MM.1S (cell line): ENCODE results near the gene ZFP2.

Experiments used
- EZH2 ChIP-seq: fragments of 300-600 bp; sonication (generic); optimal IDR thresholded peaks from 2 replicates; pipeline ENCODE3; 2017; ENCODE audit warnings: low read depth, mild to moderate bottlenecking, antibody characterized with exemption, low read length, mixed read lengths
- TF ChIP-seq, protein P1 (sequence below): fragments of 300-600 bp; sonication (generic); IDR thresholded peaks from 2 replicates; pipeline ENCODE4 v1.5.1; 2016; ENCODE audit warnings: antibody characterized with exemption, low read length, mixed read lengths

DNA sequence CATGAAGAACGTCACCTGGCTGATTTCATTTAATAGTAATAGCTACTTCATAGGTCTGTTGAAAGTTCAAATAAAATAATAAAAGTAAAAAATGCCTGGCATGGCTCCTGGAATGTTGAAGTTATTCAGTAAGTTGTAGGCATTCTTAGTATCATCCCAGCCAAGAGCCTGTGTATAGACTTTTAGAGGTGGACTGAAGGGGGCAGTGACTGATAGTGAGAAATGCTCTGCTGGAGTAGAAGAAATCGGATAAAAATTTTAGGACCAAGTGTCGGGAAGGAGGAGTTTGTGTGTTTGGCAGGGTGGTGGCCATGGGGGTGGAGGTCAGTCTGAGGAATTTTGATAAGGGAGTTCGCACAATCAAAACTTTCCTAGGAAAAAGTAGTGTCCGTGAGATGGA is 3.6 kb downstream of the ZFP2 start:
- TF ChIP-seq, protein P1, sequence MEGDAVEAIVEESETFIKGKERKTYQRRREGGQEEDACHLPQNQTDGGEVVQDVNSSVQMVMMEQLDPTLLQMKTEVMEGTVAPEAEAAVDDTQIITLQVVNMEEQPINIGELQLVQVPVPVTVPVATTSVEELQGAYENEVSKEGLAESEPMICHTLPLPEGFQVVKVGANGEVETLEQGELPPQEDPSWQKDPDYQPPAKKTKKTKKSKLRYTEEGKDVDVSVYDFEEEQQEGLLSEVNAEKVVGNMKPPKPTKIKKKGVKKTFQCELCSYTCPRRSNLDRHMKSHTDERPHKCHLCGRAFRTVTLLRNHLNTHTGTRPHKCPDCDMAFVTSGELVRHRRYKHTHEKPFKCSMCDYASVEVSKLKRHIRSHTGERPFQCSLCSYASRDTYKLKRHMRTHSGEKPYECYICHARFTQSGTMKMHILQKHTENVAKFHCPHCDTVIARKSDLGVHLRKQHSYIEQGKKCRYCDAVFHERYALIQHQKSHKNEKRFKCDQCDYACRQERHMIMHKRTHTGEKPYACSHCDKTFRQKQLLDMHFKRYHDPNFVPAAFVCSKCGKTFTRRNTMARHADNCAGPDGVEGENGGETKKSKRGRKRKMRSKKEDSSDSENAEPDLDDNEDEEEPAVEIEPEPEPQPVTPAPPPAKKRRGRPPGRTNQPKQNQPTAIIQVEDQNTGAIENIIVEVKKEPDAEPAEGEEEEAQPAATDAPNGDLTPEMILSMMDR = no peak
- no peak for TF ChIP-seq EZH2
